Skeletal muscle satellite cell (primary cell): Measurements from ENCODE around the gene LRRC8E.
"Not testable (repeated sequence)": the region's sequence is repeated elsewhere in the genome, so short reads cannot be mapped to it uniquely, and the experiment has no call there.

ENCODE experiments used
- H3K27me3 ChIP-seq: 2 replicates; pipeline ENCODE4 v1.7.0; 2013; ENCODE audit warnings: low read length; ENCODE audit not compliant: control insufficient read depth, insufficient read depth
- H3K36me3 ChIP-seq: 2 replicates; pipeline ENCODE4 v1.7.0; 2013; ENCODE audit warnings: mild to moderate bottlenecking, control low read depth, low read length; ENCODE audit not compliant: insufficient read depth
- H3K4me1 ChIP-seq: 2 replicates; pipeline ENCODE4 v1.7.0; 2013; ENCODE audit warnings: low read length; ENCODE audit not compliant: control insufficient read depth, insufficient read depth
- H3K4me2 ChIP-seq: 2 replicates; pipeline ENCODE4 v1.7.0; 2013; ENCODE audit warnings: mild to moderate bottlenecking, low read length
- H3K4me3 ChIP-seq: 2 replicates; pipeline ENCODE4 v1.7.0; 2013; ENCODE audit warnings: low read length
- H3K9ac ChIP-seq: 2 replicates; pipeline ENCODE4 v1.7.0; 2013; ENCODE audit warnings: mild to moderate bottlenecking, low read depth, low read length, moderate library complexity
- H3K9me3 ChIP-seq: replicated peaks from 2 replicates; pipeline ENCODE4 v1.7.0; 2013; ENCODE audit warnings: mild to moderate bottlenecking, control low read depth, low read length

The LRRC8E gene

DNA sequence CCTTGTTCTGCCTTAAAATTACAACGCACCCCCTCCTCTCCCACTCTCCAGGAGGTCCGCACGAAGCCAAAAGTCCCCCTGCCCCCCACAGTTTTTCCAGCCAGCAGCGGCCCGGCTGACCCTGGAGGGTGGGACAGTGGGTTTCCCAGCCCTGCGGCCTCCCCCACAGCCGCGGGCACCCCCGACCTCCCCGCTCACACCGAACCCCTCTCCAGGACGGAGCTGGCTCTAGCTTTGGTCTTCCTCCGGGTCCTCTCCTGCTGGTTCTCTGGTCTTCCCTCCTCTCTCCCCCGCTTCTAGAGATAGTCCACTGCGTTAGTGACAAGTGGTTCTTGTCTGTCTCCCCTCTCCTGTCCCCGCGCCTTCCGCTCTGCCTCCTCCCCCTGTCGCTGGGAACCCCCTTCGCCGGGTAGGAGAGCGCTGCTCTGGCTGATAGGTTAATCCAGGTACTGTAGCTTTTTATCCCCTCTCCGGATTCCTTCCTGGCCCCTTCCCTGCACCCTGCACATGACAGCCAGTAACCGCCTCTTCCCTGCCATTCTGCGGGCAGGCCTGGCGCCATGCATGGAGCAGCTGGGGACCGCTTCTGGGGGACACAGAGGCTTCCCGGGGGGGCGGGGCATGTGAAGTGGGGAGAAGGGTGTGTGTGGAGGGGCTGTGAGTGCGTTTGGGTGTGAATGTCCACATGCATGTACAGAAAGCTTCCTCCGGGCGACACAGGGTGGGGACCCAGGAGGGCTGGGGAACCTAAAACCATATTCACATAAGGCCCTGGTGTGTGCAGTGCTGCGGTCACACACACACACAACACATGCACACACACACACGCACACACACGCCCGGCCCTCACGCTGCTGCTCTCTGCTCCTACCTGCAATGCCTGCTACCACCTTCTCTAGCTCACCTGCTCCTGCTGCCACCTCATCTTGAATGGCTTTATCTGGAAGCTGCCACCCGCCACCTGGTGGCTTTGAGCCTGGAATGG, 31.3 kb upstream of the LRRC8E start:
- H3K9ac ChIP-seq = no peak overlapping the region
- no peak overlapping the region for H3K4me3 ChIP-seq
- H3K4me1 ChIP-seq = no peaks in the 10 kb centered on the region
- H3K9me3 ChIP-seq = no peaks in the 10 kb centered on the region
- no peak overlapping the region for H3K4me2 ChIP-seq
- no peaks in the 10 kb centered on the region for H3K27me3 ChIP-seq
- no peaks in the 10 kb centered on the region for H3K36me3 ChIP-seq

DNA sequence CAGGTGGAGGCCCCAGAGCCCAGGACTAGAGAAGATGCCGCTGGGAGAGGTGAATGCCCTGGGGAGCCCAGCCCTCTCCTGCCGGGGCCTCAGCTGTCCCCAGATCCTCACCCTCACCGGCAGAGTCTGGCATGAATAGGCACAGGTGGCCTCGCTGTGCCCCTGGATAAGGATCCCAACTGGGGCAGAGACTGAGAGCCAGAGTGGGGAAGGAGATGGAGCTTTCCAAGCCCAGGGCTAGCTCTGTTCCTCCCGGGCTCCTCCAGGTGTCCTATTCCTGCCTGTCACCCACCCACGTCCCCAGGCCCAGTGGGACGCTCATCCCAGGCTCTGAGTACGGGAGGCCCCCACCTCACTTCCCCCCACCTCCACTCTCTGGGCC, 30.6 kb upstream of the LRRC8E start:
- no peaks in the 10 kb centered on the region for H3K27me3 ChIP-seq
- H3K9ac ChIP-seq = no peak overlapping the region
- no peaks in the 10 kb centered on the region for H3K4me1 ChIP-seq

DNA sequence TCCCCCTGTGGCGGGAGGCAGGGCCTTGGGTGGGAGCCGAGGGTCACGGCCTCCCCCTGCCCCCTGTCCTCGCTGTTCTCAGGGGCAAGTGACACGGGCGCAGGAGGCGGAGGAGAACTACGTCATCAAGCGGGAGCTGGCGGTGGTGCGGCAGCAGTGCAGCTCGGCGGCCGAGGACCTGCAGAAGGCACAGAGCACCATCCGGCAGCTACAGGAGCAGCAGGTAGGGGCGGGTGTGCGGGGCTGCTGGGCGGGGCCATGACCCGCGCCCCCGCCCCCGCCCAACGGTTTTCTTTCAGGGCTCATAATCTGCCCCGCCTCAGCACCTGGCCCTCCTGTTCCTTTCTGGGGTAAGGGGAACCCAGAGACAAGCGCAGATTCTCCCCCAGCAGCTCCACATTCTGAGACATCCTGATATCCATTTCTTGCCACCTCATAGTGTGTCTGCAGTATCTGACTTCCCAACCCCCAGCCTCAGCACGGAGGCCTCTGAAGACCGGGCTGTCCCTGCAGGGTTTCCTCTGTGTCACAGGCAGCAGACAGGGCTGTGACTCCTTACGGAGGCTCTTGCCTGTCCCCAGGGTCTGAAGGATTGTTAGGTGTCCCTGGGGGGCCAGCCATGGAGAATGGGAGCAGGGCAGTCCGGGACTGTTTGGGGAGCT, 30.1 kb upstream of the LRRC8E start:
- Histone ChIP-seq H3K4me2 (no peak overlapping the region), H3K36me3 (no peaks in the 10 kb centered on the region), H3K9me3 (no peaks in the 10 kb centered on the region), H3K9ac (no peak overlapping the region), H3K4me1 (no peaks in the 10 kb centered on the region), H3K4me3 (no peak overlapping the region), H3K27me3 (no peaks in the 10 kb centered on the region)

More for the DNA sequence above, 30.6 kb upstream of the LRRC8E start:
- Histone ChIP-seq H3K36me3 (no peaks in the 10 kb centered on the region), H3K9me3 (no peaks in the 10 kb centered on the region), H3K4me2 (no peak overlapping the region), H3K4me3 (no peak overlapping the region)

DNA sequence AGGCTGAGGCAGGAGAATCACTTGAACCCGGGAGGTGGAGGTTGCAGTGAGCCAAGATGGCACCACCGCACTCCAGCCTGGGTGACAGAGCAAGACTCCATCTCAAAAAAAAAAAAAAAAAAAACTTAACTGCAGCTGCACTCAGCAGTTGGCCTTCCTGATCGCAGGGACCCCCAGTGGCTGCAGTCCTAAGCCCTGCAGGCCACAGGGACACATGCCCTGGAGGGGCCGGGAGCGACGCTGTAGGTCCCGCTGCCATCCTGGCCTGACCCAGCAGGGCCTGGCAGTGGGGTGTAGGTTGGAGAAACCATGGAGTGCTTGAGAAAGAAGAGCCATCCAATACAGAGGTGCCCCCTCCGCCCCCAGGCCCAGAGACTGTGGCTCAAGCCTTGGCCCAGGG, 29.2 kb upstream of the LRRC8E start:
- H3K9ac ChIP-seq, H3K9me3 ChIP-seq, H3K36me3 ChIP-seq, H3K4me3 ChIP-seq, H3K4me2 ChIP-seq, H3K27me3 ChIP-seq, H3K4me1 ChIP-seq: not testable (repeated sequence)

DNA sequence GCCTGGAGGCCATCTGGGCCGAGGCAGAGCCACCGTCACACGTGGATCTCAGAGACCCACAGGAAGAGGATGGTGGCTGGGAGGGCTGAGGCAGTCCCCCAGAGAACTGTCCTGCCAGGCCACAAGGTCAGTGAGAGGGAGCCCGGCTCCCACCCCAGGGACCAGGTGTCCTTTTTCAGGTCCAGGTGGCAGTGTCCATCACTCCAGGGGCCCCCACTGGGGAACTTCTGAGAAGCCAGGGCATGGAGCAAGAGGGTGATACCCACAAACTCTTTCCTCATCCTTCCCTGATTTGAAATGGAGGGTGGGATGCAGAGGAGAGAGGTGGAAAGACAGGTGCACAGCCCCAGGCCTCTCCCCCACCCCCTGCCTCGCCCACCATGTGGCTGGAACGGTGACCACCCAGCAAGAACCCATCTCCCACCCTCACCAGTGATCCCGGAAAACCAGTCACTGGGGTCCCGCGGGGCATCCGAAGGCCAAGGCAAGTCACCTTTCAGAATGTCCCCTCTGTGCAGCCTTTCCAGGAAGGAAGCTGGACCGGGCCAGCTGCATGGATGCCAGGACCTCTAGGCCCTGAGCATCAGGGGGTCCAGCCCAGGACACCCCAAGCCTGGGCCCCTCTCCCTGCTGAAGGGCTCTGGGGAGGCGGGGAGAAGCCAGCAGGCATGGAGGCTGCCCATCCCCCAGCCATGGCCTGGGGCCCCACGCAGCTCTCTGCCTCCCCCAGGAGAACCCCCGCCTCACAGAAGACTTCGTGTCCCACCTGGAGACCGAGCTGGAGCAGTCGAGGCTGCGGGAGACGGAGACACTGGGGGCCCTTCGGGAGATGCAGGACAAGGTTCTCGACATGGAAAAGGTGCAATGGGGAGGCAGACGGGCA, 28.2 kb upstream of the LRRC8E start:
- Histone ChIP-seq H3K9me3 (no peaks in the 10 kb centered on the region), H3K4me3 (no peak overlapping the region), H3K4me2 (no peak overlapping the region), H3K27me3 (no peaks in the 10 kb centered on the region), H3K9ac (no peak overlapping the region), H3K36me3 (no peaks in the 10 kb centered on the region), H3K4me1 (no peaks in the 10 kb centered on the region)

DNA sequence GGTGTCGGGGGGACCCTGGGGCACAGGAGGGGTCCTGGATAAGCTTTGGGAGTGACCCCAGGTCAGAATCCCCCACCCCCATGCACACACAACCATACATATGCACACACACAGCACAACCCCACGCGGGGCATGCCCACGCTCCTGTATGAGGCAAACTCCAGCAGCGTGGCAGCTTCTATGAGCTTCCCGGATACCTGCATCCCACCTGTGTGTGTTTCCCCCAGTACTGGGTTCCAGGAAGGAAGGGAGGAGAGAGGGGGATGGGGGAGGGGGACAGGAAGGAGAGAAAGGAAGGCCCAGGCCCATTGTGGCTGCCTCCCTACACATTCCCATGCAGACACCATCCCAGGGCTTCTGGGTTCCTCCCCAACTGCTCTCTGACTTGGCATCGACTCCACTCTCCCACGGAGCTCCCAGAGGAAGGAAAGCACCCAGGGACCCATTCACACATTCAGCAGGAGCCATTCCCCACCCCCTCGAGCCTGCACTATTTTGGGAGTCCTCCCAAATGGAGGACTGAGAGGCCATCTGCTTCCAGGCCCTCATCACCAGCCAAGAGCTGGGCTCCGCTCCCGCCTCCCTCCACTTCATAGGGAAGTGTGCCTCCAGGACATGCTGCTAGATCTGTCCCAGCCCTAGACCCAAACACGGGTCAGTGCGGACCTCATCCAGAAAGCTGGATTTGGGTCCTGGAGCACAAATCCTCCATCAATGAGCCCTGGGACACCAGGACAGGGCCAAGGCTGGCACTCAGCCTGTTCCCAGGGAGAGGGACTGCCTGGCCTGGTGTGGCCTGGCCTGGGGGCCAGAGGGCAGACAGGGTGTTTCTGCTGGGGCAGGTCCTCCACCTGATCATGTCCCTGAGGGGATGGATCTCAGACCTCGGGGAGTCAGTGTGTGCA, 27.3 kb upstream of the LRRC8E start:
- H3K9me3 ChIP-seq = no peaks in the 10 kb centered on the region
- no peak overlapping the region for H3K9ac ChIP-seq
- no peak overlapping the region for H3K4me2 ChIP-seq
- H3K4me3 ChIP-seq = no peak overlapping the region
- H3K27me3 ChIP-seq = no peaks in the 10 kb centered on the region
- no peaks in the 10 kb centered on the region for H3K36me3 ChIP-seq
- no peaks in the 10 kb centered on the region for H3K4me1 ChIP-seq

DNA sequence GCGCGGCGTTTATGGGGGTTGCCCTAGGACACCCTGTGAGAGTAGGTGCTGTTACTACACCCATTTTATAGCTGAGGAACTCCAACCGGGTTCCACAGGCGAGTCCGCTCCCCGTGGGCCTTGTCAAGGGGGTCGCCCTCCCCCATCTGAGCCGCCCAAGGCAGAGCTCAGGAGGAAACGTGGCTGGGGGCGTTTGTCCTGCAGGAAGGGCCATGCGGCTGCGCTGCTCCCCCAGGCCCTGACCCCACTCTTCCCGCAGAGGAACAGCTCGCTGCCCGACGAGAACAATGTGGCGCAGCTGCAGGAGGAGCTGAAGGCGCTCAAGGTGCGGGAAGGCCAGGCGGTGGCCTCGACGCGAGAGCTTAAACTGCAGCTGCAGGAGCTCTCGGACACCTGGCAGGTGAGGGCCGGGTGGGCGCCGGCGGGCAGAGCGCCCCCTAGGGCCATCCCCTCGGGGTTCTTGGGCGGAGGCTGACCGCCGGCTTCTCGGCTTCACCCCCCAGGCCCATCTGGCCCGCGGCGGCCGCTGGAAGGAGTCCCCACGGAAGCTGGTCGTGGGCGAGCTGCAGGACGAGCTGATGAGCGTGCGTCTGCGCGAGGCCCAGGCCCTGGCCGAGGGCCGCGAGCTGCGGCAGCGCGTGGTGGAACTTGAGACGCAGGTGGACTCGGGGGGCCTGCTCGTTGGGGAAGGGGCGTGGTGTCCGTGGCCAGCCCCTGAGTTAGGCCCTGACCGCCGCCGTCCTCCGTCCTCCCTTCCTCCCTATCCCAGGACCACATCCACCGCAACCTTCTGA, 26.5 kb upstream of the LRRC8E start:
- Histone ChIP-seq H3K4me2 (no peak overlapping the region), H3K4me3 (no peak overlapping the region), H3K4me1 (no peaks in the 10 kb centered on the region), H3K9ac (no peak overlapping the region), H3K9me3 (no peaks in the 10 kb centered on the region), H3K36me3 (no peaks in the 10 kb centered on the region), H3K27me3 (peaks cover 5% of the 10 kb centered on the region)

DNA sequence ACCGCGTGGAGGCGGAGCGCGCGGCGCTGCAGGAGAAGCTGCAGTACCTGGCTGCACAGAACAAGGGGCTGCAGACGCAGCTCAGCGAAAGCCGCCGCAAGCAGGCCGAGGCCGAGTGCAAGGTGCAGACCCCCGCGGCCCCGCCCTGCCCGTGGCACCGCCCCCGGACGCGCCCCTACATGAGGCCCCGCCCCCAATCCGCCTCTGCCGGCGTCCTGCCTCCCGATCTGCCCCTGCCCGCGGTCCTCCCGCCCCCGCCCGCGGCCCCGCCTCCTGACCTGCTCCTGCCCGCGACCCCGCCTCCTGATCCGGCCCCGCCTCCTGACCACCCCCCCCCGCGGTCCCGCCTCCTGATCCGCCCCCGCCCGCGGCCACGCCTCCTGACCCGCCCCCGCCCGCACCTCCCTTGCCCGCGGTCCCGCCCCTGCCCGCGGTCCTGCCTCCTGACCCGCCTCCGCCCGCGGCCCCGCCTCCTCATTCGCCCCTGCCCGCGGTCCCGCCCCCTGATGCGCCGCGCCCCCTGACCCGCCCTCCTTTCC, 25.8 kb upstream of the LRRC8E start:
- Histone ChIP-seq H3K36me3 (no peaks in the 10 kb centered on the region), H3K4me3 (no peak overlapping the region), H3K9me3 (no peaks in the 10 kb centered on the region), H3K4me1 (no peaks in the 10 kb centered on the region), H3K27me3 (peaks cover 12% of the 10 kb centered on the region), H3K9ac (no peak overlapping the region), H3K4me2 (no peak overlapping the region)

DNA sequence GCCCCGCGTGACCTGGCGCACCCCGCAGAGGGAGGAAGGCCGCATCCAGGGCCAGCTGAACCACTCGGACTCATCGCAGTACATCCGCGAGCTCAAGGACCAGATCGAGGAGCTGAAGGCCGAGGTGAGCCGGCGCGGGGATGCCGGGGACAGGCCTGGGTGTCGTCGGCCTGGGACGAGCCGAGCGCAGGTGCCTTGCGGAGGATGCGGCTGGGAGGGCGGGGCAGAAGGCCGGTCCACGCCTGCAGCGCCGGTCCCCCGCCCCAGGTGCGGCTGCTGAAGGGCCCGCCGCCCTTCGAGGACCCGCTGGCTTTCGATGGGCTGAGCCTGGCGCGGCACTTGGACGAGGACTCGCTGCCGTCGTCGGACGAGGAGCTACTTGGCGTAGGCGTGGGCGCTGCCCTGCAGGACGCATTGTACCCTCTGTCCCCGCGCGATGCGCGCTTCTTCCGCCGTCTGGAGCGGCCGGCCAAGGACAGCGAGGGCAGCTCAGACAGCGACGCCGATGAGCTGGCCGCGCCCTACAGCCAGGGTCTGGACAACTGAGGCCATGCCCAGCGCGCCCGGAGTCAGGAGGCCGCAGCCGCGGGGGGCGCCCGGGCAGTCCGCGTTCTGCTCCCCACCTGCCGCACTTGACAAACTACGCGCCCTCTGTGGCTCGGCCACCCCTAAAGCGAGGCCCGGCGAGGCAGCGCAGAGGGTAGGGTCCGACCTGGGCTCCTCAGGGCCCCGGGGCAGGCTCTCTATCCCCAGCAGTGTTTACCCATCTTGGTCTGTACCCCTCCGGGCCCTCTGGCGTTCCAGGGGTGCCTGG, 24.9 kb upstream of the LRRC8E start:
- no peaks in the 10 kb centered on the region for H3K9me3 ChIP-seq
- H3K9ac ChIP-seq = no peak overlapping the region
- H3K4me2 ChIP-seq = no peak overlapping the region
- H3K4me3 ChIP-seq = no peak overlapping the region
- H3K27me3 ChIP-seq = peaks cover 13% of the 10 kb centered on the region
- H3K4me1 ChIP-seq = peaks cover 2% of the 10 kb centered on the region
- H3K36me3 ChIP-seq = no peaks in the 10 kb centered on the region
